NT2/D1 (cell line): ENCODE data around the gene CHMP4A.
"Not testable (repeated sequence)": the region's sequence is repeated elsewhere in the genome, so short reads cannot be mapped to it uniquely, and the experiment has no call there.

ENCODE experiments used
- DNase-seq: peaks from one replicate; pipeline ENCODE4 v3.0.0-alpha.2; 2011; ENCODE audit warnings: low read depth, low spot score
- H3K27me3 ChIP-seq: 2 replicates; pipeline ENCODE4 v1.6.0; 2011; ENCODE audit warnings: mild to moderate bottlenecking; ENCODE audit not compliant: insufficient read length, insufficient read depth
- H3K36me3 ChIP-seq: 2 replicates; pipeline ENCODE4 v1.6.1; 2011; ENCODE audit warnings: mild to moderate bottlenecking, low read length, mixed read lengths; ENCODE audit not compliant: insufficient read depth, insufficient read length
- H3K4me1 ChIP-seq: 2 replicates; pipeline ENCODE4 v1.5.1; 2011; ENCODE audit not compliant: insufficient read depth, insufficient read length
- H3K4me3 ChIP-seq: 2 replicates; pipeline ENCODE4 v1.5.1; 2011; ENCODE audit warnings: low read depth; ENCODE audit not compliant: insufficient read length
- H3K9ac ChIP-seq: 2 replicates; pipeline ENCODE4 v1.6.0; 2011; ENCODE audit warnings: low read depth; ENCODE audit not compliant: insufficient read length
- H3K9me3 ChIP-seq: 2 replicates; pipeline ENCODE4 v1.5.1; 2011; ENCODE audit warnings: mild to moderate bottlenecking, low read length; ENCODE audit not compliant: insufficient read depth
- SUZ12 ChIP-seq: IDR thresholded peaks from 2 replicates; pipeline ENCODE4 v1.6.1; 2011; ENCODE audit not compliant: insufficient read length, insufficient read depth; ENCODE audit errors: extremely low read depth
- YY1 ChIP-seq: IDR thresholded peaks from 2 replicates; pipeline ENCODE4 v1.6.1; 2011; ENCODE audit not compliant: insufficient read length, insufficient read depth
- ZNF274 ChIP-seq: IDR thresholded peaks from 2 replicates; pipeline ENCODE4 v1.6.1; 2011; ENCODE audit warnings: mild to moderate bottlenecking, low read depth, low read length

CHMP4A gene

DNA sequence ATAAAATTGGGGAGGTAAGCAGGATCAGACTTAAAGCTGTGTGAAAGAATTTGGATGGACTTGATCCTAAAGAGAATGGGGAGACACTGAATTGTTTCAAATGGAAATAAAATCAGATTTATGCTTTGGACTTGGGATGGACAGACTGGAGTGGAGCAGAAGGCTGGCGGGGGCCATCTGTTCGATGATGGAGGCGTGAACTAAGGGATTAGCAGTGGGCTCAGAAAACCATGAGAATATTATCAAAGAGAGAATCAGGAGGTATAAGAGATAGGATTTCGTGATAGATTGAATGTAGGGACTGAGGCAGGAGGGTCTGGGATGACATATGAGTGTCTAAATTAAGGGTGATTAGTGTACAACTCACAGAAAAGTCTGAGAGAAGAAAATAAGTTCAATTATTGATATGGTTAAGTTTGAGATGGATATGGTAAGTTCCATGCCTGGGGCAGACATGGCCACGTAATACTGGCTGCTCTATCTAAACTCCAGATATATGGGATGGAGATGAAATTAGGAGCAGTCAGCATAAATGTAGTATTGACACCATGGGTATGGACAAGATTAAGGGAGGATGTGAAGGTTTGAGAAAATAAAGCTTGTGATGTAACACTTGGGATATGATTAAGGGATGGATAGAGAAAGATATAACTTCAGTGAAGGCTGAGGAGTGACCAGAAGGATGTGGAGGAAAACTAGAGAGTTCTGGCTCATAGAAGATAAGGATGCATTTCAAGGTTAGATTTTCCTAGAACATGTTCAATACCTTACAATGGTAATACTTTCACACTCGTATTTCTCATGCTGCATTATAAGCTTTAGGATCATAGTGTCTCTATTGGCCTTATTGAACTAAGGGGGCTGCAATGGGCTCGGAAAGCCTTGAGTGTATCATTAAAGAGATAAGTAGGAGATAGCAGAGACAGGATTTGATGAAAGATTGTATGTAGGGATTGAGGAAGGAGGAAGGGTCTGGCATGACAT is 8.8 kb downstream of the CHMP4A start:
- peaks cover 51% of the 10 kb centered on the region for H3K36me3 ChIP-seq
- H3K27me3 ChIP-seq, result no peaks in the 10 kb centered on the region
- DNase-seq, result no peak
- H3K9me3 ChIP-seq, result peaks cover 18% of the 10 kb centered on the region
- H3K4me1 ChIP-seq, result peaks cover 2% of the 10 kb centered on the region
- H3K4me3 ChIP-seq, result no peak overlapping the region
- TF ChIP-seq SUZ12 (no peak), ZNF274 (no peak), YY1 (no peak)
- H3K9ac ChIP-seq, result no peak overlapping the region

DNA sequence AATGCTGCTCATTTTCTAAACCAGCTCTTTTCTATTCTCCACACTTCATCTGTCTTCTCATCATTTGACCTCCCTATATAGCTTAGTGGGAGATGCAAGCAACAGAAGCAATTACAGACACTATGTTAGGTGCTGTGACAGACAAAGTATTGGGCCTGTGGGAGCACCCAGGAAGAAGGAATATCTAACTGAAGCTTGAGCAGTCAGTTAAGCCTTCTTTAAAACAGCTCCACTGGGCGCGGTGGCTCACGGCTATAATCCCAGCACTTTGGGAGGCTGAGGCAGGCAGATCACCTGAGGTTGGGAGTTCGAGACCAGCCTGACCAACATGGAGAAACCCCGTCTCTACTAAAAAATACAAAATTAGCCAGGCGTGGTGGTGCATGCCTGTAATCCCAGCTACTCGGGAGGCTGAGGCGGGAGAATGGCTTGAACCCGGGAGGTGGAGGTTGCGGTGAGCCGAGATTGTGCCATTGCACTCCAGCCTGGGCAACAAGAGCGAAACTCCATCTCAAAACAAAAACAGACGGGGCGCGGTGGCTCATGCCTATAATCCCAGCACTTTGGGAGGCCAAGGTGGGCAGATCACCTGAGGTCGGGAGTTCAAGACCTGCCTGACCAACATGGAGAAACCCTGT is 9.9 kb downstream of the CHMP4A start:
- not testable (repeated sequence) for H3K9ac ChIP-seq, H3K4me3 ChIP-seq, H3K27me3 ChIP-seq, DNase-seq, H3K4me1 ChIP-seq
- Histone ChIP-seq H3K9me3 (peaks cover 24% of the 10 kb centered on the region), H3K36me3 (peaks cover 49% of the 10 kb centered on the region)

DNA sequence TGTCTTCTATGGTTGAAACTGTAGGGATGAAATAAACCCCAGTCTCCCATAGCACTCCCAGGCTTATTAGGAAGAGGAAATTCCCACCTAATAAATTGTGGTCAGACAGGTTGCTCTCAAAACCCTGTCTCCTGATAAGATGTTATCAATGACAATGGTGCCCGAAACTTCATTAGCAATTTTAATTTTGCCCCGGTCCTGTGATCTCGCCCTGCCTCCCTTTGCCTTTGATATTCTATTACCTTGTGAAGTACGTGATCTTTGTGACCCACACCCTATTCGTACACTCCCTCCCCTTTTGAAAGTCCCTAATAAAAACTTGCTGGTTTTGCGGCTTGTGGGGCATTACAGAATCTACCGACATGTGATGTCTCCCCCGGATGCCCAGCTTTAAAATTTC is 10.8 kb downstream of the CHMP4A start:
- H3K4me1 ChIP-seq, H3K4me3 ChIP-seq, H3K27me3 ChIP-seq, DNase-seq, H3K9ac ChIP-seq: not testable (repeated sequence)
- H3K36me3 ChIP-seq, result peaks cover 40% of the 10 kb centered on the region
- H3K9me3 ChIP-seq, result peaks cover 24% of the 10 kb centered on the region

DNA sequence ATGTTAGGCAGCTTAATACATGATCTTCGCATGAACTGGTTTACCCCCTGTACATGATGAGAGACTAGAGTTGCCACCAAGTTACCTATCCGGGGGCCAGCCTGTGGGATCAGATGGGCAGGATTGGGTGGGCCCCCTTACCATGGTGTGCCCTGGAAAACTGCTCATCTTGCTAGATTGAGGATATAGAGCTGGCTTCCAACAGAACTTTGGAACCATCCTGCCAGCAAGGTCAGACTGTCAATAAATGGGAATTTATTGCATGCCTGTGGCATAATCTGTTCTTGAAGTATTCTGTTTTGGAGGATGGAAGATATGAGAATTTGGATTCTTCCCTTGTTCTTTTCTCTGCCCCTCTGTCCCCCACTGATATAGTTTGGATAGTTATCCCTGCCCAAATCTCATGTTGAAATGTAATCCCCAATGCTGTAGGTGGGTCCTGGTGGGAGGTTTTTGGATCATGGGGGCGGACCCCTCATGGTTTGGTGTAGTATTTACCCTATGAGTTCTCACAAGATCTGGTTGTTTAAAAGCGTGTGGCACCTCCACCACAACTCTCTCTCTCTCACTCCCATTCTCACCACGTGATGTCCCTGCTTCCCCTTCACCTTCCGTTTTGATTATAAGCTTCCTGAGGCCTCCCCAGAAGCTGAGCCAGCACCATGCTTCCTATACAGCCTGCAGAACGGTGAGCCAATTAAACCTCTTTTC is 14.3 kb downstream of the CHMP4A start:
- TF ChIP-seq SUZ12 (no peak), ZNF274 (no peak), YY1 (no peak)
- H3K9ac ChIP-seq, result no peak overlapping the region

DNA sequence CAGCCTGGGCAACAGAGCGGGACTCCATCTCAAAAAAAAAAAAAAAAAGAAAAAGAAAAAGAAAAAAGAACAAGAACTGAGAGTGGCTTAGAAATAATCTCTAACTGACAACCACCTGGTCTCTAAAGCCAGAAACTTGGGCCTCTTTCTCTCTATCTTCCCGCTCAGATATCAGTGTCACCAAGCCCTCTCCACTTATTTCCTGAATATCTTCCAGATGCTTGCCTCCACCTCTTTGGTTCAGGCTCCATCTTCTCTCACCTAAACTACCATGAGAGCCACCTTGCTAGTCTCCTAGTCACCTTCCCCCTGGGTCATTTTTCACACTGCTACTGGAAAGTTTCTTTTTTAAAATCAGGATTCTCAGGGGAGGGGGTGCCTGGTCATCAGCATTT is 16.2 kb downstream of the CHMP4A start:
- H3K4me3 ChIP-seq, result no peak overlapping the region
- TF ChIP-seq ZNF274 (no peak), YY1 (no peak)
- H3K9me3 ChIP-seq, result peaks cover 24% of the 10 kb centered on the region
- H3K27me3 ChIP-seq, result no peaks in the 10 kb centered on the region
- H3K36me3 ChIP-seq, result peaks cover 35% of the 10 kb centered on the region
- H3K9ac ChIP-seq, result no peak overlapping the region
- DNase-seq, result no peak
- no peaks in the 10 kb centered on the region for H3K4me1 ChIP-seq

More for the DNA sequence above, 14.3 kb downstream of the CHMP4A start:
- H3K36me3 ChIP-seq, result peaks cover 24% of the 10 kb centered on the region
- H3K9me3 ChIP-seq, result peaks cover 24% of the 10 kb centered on the region
- no peaks in the 10 kb centered on the region for H3K27me3 ChIP-seq
- DNase-seq, result no peak
- no peaks in the 10 kb centered on the region for H3K4me1 ChIP-seq
- no peak overlapping the region for H3K4me3 ChIP-seq

DNA sequence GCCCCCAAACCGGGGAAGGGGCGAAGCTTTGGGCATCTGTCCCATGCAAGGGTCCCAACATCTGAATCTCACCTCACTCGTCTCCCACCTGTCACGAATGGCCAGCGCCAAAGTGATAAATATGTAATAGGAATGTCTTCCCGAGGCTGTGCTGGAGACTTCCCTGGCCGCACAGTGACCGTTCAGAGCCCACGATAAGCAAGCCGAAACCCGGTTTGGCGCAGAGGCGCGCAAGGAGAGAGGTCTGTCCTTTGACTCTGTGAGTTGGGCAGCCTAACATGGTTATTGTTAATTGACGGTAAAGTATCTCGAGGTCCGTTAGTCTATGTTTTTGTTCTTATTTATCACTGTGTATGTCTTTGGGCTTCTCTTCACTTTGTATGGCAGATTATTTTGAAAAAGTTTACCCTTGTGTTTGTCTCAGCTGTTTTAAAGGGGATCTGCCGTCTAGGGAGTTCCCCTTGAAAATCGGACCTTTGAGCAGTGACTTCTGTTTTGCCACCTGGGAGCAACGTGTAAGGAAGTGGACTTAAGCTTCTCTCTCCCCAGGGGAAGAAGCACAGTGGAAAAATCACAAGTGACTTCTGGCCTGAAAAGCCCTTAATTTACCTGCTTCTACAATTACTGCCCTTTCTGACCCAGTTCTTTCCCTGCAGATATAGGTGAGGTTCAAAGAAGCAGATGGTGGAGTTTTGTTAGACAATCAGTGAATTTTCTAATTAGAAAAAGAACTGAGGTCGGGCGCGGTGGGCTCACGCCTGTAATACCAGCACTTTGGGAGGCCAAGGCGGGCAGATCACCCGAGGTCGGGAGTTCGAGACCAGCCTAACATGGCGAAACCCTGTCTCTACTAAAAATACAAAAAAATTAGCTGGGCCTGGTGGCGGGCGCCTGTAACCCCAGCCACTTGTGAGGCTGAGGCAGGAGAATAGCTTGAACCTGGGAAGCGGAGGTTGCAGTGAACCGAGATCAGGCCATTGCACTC is 16.9 kb downstream of the CHMP4A start:
- no peak for DNase-seq
- no peaks in the 10 kb centered on the region for H3K27me3 ChIP-seq
- H3K36me3 ChIP-seq, result peaks cover 35% of the 10 kb centered on the region
- H3K9ac ChIP-seq, result peak overlapping the region; percentile 75
- peaks cover 19% of the 10 kb centered on the region for H3K9me3 ChIP-seq
- TF ChIP-seq SUZ12 (no peak), YY1 (no peak), ZNF274 (no peak)
- no peaks in the 10 kb centered on the region for H3K4me1 ChIP-seq
- peak overlapping the region; percentile 72 for H3K4me3 ChIP-seq
